Caco-2 (cell line): Measurements from ENCODE around the gene IL17RB. TPM values are rescaled to one million over a fixed set of nuclear protein-coding genes. Genes with fewer than 3 reads are reported as not detected.

Experiments used
- BruUV-seq: library from RNA; stranded (reverse); fragments of 400-500 nt; replicated peaks from 2 replicates; lab custom pipeline; 2021; lab: Mats Ljungman, UMichigan
- CTCF ChIA-PET: fragments of 300-600 bp; sonication (Branson Sonifier 250); formaldehyde crosslinking; loops from one replicate; lab custom pipeline; 2022; ENCODE audit warnings: antibody characterized with exemption; lab: Charles Lee
- POLR2A ChIA-PET: fragments of 300-600 bp; sonication (Branson Sonifier 250); formaldehyde crosslinking; loops from one replicate; lab custom pipeline; 2022; ENCODE audit warnings: antibody characterized with exemption; lab: Charles Lee
- DNase-seq, 2 experiments: peaks; one replicate each; pipeline versions ENCODE4 v3.0.0 to v3.0.0-alpha.2; 2020 to 2022
- H3K27me3 ChIP-seq: replicated peaks from 2 replicates; pipeline ENCODE4 v1.6.0; 2011; ENCODE audit warnings: low read length; ENCODE audit not compliant: control insufficient read depth, insufficient read depth
- H3K36me3 ChIP-seq: 2 replicates; pipeline ENCODE4 v1.5.1; 2011; ENCODE audit warnings: low read length; ENCODE audit not compliant: control insufficient read depth, insufficient read depth
- H3K4me1 ChIP-seq: fragments of 250-450 bp; sonication (Bioruptor Pico); 2 replicates; pipeline ENCODE4 v1.5.1; 2020; ENCODE audit warnings: mild to moderate bottlenecking
- H3K4me3 ChIP-seq: 2 replicates; pipeline ENCODE4 v1.5.1; 2011; ENCODE audit warnings: low read depth, mild to moderate bottlenecking, control low read depth, low read length
- H3K9me3 ChIP-seq: fragments of 250-450 bp; sonication (Bioruptor Pico); 2 replicates; pipeline ENCODE4 v1.5.1; 2020; ENCODE audit warnings: mild to moderate bottlenecking, moderate library complexity
- H3K27ac Mint-ChIP-seq: one replicate; pipeline ENCODE4 v1.8.0; 2022; ENCODE audit warnings: mixed read lengths; ENCODE audit not compliant: unreplicated experiment
- H3K27me3 Mint-ChIP-seq: one replicate; pipeline ENCODE4 v1.8.0; 2022; ENCODE audit warnings: mixed read lengths; ENCODE audit not compliant: insufficient read depth, unreplicated experiment
- H3K36me3 Mint-ChIP-seq: one replicate; pipeline ENCODE4 v1.8.0; 2022; ENCODE audit warnings: mild to moderate bottlenecking, mixed read lengths; ENCODE audit not compliant: insufficient read depth, unreplicated experiment
- H3K4me1 Mint-ChIP-seq: one replicate; pipeline ENCODE4 v1.8.0; 2022; ENCODE audit warnings: low read depth, mixed read lengths; ENCODE audit not compliant: unreplicated experiment
- H3K4me3 Mint-ChIP-seq: one replicate; pipeline ENCODE4 v1.8.0; 2022; ENCODE audit warnings: mild to moderate bottlenecking, moderate library complexity, mixed read lengths; ENCODE audit not compliant: unreplicated experiment
- H3K9me3 Mint-ChIP-seq: one replicate; pipeline ENCODE4 v1.8.0; 2022; ENCODE audit warnings: mixed read lengths; ENCODE audit not compliant: unreplicated experiment
- CTCF ChIP-seq, 2 experiments: fragments of 200-600 bp in 1 of 2; IDR thresholded peaks; 1 replicate in 1 of 2; 2 replicates in 1 of 2; pipeline versions ENCODE4 v1.5.1 to v1.8.0; 2011 to 2022; ENCODE audit warnings: antibody characterized with exemption in 1 of 2, control low read depth in 1 of 2, inconsistent platforms in 1 of 2, low read depth in 1 of 2, low read length in 1 of 2, mild to moderate bottlenecking in 1 of 2, moderate library complexity in 1 of 2; ENCODE audit not compliant: insufficient read depth in 1 of 2, severe bottlenecking in 1 of 2, unreplicated experiment in 1 of 2
- intact Hi-C: fragments of 100-400 bp; cut with micrococcal nuclease; formaldehyde crosslinking; loops from one replicate; pipeline ENCODE4 v1.10.0; 2022; ENCODE audit not compliant: unreplicated experiment
- total RNA-seq: library from RNA; stranded (reverse); gene quantifications from 2 replicates; pipeline ENCODE4 v1.2.3, GENCODE V29; 2022

IL17RB gene
- total RNA-seq, 1 experiment from 2014 or later, result 27.5 TPM

GRCh38 chr3:53862241-53862640 is 15.9 kb downstream of the IL17RB start:
- Histone ChIP-seq H3K36me3 (no peaks in the 10 kb centered on the region; the same call in 1 of the 2 replicates), H3K4me3 (no peak overlapping the region), H3K27me3 (no peaks in the 10 kb centered on the region), H3K9me3 (no peaks in the 10 kb centered on the region), H3K4me1 (no peaks in the 10 kb centered on the region)
- no peak for DNase-seq
- ChIA-PET POLR2A (no interaction called here), CTCF (no interaction called here)
- no TSS peak for BruUV-seq
- Mint-ChIP-seq H3K36me3 (peaks cover 42% of the 10 kb centered on the region), H3K4me1 (no peaks in the 10 kb centered on the region), H3K27me3 (no peaks in the 10 kb centered on the region), H3K4me3 (no peak overlapping the region), H3K9me3 (no peaks in the 10 kb centered on the region), H3K27ac (no peak overlapping the region)
- TF ChIP-seq CTCF (IDR thresholded peaks at IDR 0.05; ENCODE audit: insufficient read depth in 1 of 2, low read depth in 1 of 2, low read length in 1 of 2, severe bottlenecking in 1 of 2, unreplicated experiment in 1 of 2), result no peak
- intact Hi-C loops, result no loop called here

- POLR2A ChIA-PET, result no interaction called here
- H3K36me3 ChIP-seq, result no peaks in the 10 kb centered on the region; the same call in 1 of the 2 replicates
- no peak overlapping the region for H3K4me3 Mint-ChIP-seq
Observed at GRCh38 chr3:53863145-53863544, 16.8 kb downstream of the IL17RB start.

GRCh38 chr3:53865732-53866499 is 19.5 kb downstream of the IL17RB start:
- no peaks in the 10 kb centered on the region for H3K9me3 ChIP-seq
- DNase-seq, result no peak
- H3K27me3 ChIP-seq, result no peaks in the 10 kb centered on the region
- no peaks in the 10 kb centered on the region for H3K4me1 Mint-ChIP-seq
- intact Hi-C loops, result no loop called here
- H3K27ac Mint-ChIP-seq, result no peak overlapping the region
- no peak for TF ChIP-seq CTCF (IDR thresholded peaks at IDR 0.05; ENCODE audit: insufficient read depth in 1 of 2, low read depth in 1 of 2, low read length in 1 of 2, severe bottlenecking in 1 of 2, unreplicated experiment in 1 of 2)
- H3K4me1 ChIP-seq, result no peaks in the 10 kb centered on the region
- ChIA-PET CTCF (no interaction called here), POLR2A (no interaction called here)
- no peaks in the 10 kb centered on the region for H3K27me3 Mint-ChIP-seq
- H3K36me3 Mint-ChIP-seq, result peaks cover 43% of the 10 kb centered on the region
- no peaks in the 10 kb centered on the region for H3K9me3 Mint-ChIP-seq
- no peaks in the 10 kb centered on the region; the same call in none of the 2 replicates for H3K36me3 ChIP-seq
- H3K4me3 Mint-ChIP-seq, result no peak overlapping the region
- H3K4me3 ChIP-seq, result no peak overlapping the region
- BruUV-seq, result no TSS peak

More at GRCh38 chr3:53863145-53863544, 16.8 kb downstream of the IL17RB start:
- no TSS peak for BruUV-seq
- no peak overlapping the region for H3K4me3 ChIP-seq
- TF ChIP-seq CTCF (IDR thresholded peaks at IDR 0.05; ENCODE audit: insufficient read depth in 1 of 2, low read depth in 1 of 2, low read length in 1 of 2, severe bottlenecking in 1 of 2, unreplicated experiment in 1 of 2), result no peak
- Mint-ChIP-seq H3K36me3 (peaks cover 43% of the 10 kb centered on the region), H3K27me3 (no peaks in the 10 kb centered on the region), H3K9me3 (no peaks in the 10 kb centered on the region), H3K27ac (no peak overlapping the region), H3K4me1 (no peaks in the 10 kb centered on the region)
- H3K4me1 ChIP-seq, result no peaks in the 10 kb centered on the region
- H3K27me3 ChIP-seq, result no peaks in the 10 kb centered on the region
- no peaks in the 10 kb centered on the region for H3K9me3 ChIP-seq
- intact Hi-C loops, result no loop called here
- CTCF ChIA-PET, result no interaction called here
- no peak for DNase-seq
